ENCODE results near the gene SMC5. TPM values are rescaled to one million over a fixed set of nuclear protein-coding genes. Genes with fewer than 3 reads are reported as not detected.

Gene SMC5
- total RNA-seq, 1 experiment from 2014 or later: 27.5 TPM

DNA sequence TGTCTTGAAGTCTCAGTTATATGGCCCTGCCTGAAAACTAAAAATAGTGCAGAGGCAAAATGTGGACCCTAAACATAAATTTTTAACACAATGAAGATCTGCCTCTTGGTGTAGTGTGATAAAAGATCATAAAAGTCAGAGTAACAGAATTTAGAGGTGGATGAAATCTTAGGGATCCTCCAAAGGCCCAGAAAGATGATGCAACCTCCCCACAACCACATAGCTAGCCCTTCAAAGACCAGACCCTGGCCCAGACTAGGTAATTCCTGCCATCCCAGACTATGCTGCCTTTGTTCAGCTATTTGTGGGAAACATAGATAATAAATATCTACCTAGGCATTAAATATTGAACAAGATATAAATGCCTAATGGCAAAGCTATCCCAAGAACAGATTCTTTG lies 140.4 kb downstream of the SMC5 start:
- BruUV-seq (replicated peaks): no TSS peak
- TF ChIP-seq RAD21 (IDR thresholded peaks at IDR 0.05; ENCODE audit: low read depth) (no peak), SP1 (IDR thresholded peaks at IDR 0.05; ENCODE audit: low read depth) (no peak), SRF (IDR thresholded peaks at IDR 0.05; ENCODE audit: low read depth) (no peak), JUND (IDR thresholded peaks at IDR 0.05) (no peak), ELF1 (IDR thresholded peaks at IDR 0.05; ENCODE audit: borderline replicate concordance, low read depth) (no peak), EGR1 (IDR thresholded peaks at IDR 0.05; ENCODE audit: low read depth) (no peak), CEBPB (IDR thresholded peaks at IDR 0.05; ENCODE audit: low read depth) (no peak), POLR2A (IDR thresholded peaks at IDR 0.05; ENCODE audit: borderline replicate concordance, extremely low read depth, insufficient read depth, insufficient read length) (no peak), TCF7L2 (IDR thresholded peaks at IDR 0.05; ENCODE audit: borderline replicate concordance, extremely low read depth, insufficient read depth, insufficient read length) (no peak), POLR2AphosphoS5 (IDR thresholded peaks at IDR 0.05; ENCODE audit: low read depth, low read length) (no peak), SIN3A (IDR thresholded peaks at IDR 0.05; ENCODE audit: low read depth) (no peak), ZFX (IDR thresholded peaks at IDR 0.05) (no peak), FOSL1 (IDR thresholded peaks at IDR 0.05; ENCODE audit: low read depth) (no peak)
- TF ChIP-seq, protein P1, sequence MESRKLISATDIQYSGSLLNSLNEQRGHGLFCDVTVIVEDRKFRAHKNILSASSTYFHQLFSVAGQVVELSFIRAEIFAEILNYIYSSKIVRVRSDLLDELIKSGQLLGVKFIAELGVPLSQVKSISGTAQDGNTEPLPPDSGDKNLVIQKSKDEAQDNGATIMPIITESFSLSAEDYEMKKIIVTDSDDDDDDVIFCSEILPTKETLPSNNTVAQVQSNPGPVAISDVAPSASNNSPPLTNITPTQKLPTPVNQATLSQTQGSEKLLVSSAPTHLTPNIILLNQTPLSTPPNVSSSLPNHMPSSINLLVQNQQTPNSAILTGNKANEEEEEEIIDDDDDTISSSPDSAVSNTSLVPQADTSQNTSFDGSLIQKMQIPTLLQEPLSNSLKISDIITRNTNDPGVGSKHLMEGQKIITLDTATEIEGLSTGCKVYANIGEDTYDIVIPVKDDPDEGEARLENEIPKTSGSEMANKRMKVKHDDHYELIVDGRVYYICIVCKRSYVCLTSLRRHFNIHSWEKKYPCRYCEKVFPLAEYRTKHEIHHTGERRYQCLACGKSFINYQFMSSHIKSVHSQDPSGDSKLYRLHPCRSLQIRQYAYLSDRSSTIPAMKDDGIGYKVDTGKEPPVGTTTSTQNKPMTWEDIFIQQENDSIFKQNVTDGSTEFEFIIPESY (IDR thresholded peaks at IDR 0.05; ENCODE audit: extremely low read depth, insufficient replicate concordance, low read length): no peak
- TF ChIP-seq, protein P2, sequence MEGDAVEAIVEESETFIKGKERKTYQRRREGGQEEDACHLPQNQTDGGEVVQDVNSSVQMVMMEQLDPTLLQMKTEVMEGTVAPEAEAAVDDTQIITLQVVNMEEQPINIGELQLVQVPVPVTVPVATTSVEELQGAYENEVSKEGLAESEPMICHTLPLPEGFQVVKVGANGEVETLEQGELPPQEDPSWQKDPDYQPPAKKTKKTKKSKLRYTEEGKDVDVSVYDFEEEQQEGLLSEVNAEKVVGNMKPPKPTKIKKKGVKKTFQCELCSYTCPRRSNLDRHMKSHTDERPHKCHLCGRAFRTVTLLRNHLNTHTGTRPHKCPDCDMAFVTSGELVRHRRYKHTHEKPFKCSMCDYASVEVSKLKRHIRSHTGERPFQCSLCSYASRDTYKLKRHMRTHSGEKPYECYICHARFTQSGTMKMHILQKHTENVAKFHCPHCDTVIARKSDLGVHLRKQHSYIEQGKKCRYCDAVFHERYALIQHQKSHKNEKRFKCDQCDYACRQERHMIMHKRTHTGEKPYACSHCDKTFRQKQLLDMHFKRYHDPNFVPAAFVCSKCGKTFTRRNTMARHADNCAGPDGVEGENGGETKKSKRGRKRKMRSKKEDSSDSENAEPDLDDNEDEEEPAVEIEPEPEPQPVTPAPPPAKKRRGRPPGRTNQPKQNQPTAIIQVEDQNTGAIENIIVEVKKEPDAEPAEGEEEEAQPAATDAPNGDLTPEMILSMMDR (IDR thresholded peaks at IDR 0.05 in 2 of 3, conservative IDR thresholded peaks at IDR 0.05 in 1 of 3; ENCODE audit: borderline replicate concordance in 1 of 3, insufficient read depth in 1 of 3, low read depth in 2 of 3, low read length in 2 of 3): no peak
- intact Hi-C loops (cut with micrococcal nuclease): no loop called here
- ChIA-PET RAD21 (ENCODE audit: low non-redundant PET in 1 of 2, low total read pairs in 2 of 2, uncharacterized antibody in 2 of 2, unreplicated experiment in 2 of 2) (no interaction called here), POLR2A (interaction anchor here (0.7 to 0.9 kb wide), 2 partner anchors 22 to 28 kb away, joined by 3 read pairs; no protein-coding TSS in a partner anchor), CTCF (no interaction called here)
- no peak overlapping the region for H2AFZ ChIP-seq (ENCODE audit: low read depth, low read length, poor library complexity, severe bottlenecking)
- ATAC-seq (no peak), DNase-seq (ENCODE audit: low read depth, low spot score) (no peak)
- H3K9me3 ChIP-seq (ENCODE audit: control insufficient read depth in 1 of 2, insufficient read depth in 1 of 2, low read depth in 1 of 2, low read length in 2 of 2): no peaks in the 10 kb centered on the region
- no peaks in the 10 kb centered on the region for H3K79me2 ChIP-seq (ENCODE audit: insufficient read depth, low read length)
- no peaks in the 10 kb centered on the region for H4K20me1 ChIP-seq (ENCODE audit: insufficient read depth)
- no peaks in the 10 kb centered on the region for H3K36me3 ChIP-seq (ENCODE audit: control insufficient read depth in 1 of 2, insufficient read depth in 2 of 2, low read length in 2 of 2)
- H3K4me3 ChIP-seq (replicated peaks in 1 of 2; ENCODE audit: low read depth in 1 of 2, low read length in 2 of 2): no peak overlapping the region
- H3K4me2 ChIP-seq (ENCODE audit: low read length): no peak overlapping the region
- H3K4me1 ChIP-seq (ENCODE audit: control insufficient read depth in 1 of 2, insufficient read depth in 2 of 2, low read length in 2 of 2): peaks cover 0 to 4% of the 10 kb centered on the region in 2 experiments; a peak in 1 of 4 replicates
- no peak overlapping the region for H3K27ac ChIP-seq (ENCODE audit: low read depth, low read length)
- H3K9me2 ChIP-seq (ENCODE audit: insufficient read depth): no peaks in the 10 kb centered on the region
- no peaks in the 10 kb centered on the region for H3K27me3 ChIP-seq (ENCODE audit: insufficient read depth, low read length)
- H3K9ac ChIP-seq (ENCODE audit: low read length): no peak overlapping the region
